IPS DF 6.9 (cell line): Measurements from ENCODE around the gene CMKLR1.

Experiments used
- DNase-seq: peaks from one replicate; pipeline ENCODE4 v3.0.0-alpha.2; 2013; ENCODE audit warnings: low read depth, low spot score
- H3K27ac ChIP-seq: one replicate; pipeline ENCODE4 v1.5.1; 2013; ENCODE audit warnings: low read length, control low read depth
- H3K27me3 ChIP-seq: 2 replicates; pipeline ENCODE4 v1.6.1; 2013; ENCODE audit warnings: mild to moderate bottlenecking, low read length; ENCODE audit not compliant: control insufficient read depth, insufficient read depth
- H3K36me3 ChIP-seq: 2 replicates; pipeline ENCODE4 v1.6.1; 2013; ENCODE audit warnings: low read length; ENCODE audit not compliant: control insufficient read depth, insufficient read depth
- H3K4me1 ChIP-seq: 2 replicates; pipeline ENCODE4 v1.6.1; 2013; ENCODE audit warnings: low read length; ENCODE audit not compliant: control insufficient read depth, insufficient read depth
- H3K4me3 ChIP-seq: 2 replicates; pipeline ENCODE4 v1.5.1; 2013; ENCODE audit warnings: mild to moderate bottlenecking, low read length
- H3K9me3 ChIP-seq: 2 replicates; pipeline ENCODE4 v1.6.1; 2013; ENCODE audit warnings: low read length, inconsistent platforms; ENCODE audit not compliant: control insufficient read depth, insufficient read depth
- WGBS: extraction: QIAGEN DNeasy Blood & Tissue Kit; methylation state at CpG from one replicate; pipeline ENCODE4 v1.1.7; 2013; ENCODE audit warnings: mixed read lengths, missing lambda C conversion rate; ENCODE audit not compliant: insufficient read length, insufficient coverage; 5-methylcytosine and 5-hydroxymethylcytosine counted together

CMKLR1 gene

DNA sequence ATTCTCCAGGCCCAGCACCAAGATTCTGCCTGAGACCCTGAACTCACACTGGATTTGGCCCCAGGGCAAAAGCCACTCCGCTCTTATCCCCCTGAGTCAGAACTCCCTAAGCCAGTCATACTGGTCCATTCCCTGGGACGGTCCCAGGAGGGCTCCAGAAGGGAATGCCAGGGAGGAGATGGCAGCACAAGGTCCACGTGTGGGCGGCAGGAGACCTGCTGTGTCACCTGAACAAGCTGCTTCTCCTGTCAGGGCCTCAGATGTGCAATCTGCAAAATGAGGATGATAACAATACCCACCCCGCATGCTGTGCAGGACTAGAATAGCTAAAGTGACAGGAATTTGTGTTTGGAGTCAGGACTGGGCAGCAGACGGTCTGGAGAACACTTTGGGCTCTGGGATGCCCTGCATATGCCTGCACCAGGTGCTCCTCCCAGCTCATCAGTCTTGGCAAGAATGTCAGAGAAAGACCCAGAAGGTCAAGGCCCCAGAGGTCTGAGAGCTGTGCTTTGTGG lies 40.3 kb downstream of the CMKLR1 start:
- Histone ChIP-seq H3K27me3 (no peaks in the 10 kb centered on the region), H3K9me3 (no peaks in the 10 kb centered on the region), H3K27ac (no peak overlapping the region), H3K4me3 (no peak overlapping the region), H3K36me3 (no peaks in the 10 kb centered on the region), H3K4me1 (peaks cover 2% of the 10 kb centered on the region; the same call in 1 of the 2 replicates)
- no peak for DNase-seq
- WGBS = no CpG with 5 or more reads among the region's 6 CpGs

DNA sequence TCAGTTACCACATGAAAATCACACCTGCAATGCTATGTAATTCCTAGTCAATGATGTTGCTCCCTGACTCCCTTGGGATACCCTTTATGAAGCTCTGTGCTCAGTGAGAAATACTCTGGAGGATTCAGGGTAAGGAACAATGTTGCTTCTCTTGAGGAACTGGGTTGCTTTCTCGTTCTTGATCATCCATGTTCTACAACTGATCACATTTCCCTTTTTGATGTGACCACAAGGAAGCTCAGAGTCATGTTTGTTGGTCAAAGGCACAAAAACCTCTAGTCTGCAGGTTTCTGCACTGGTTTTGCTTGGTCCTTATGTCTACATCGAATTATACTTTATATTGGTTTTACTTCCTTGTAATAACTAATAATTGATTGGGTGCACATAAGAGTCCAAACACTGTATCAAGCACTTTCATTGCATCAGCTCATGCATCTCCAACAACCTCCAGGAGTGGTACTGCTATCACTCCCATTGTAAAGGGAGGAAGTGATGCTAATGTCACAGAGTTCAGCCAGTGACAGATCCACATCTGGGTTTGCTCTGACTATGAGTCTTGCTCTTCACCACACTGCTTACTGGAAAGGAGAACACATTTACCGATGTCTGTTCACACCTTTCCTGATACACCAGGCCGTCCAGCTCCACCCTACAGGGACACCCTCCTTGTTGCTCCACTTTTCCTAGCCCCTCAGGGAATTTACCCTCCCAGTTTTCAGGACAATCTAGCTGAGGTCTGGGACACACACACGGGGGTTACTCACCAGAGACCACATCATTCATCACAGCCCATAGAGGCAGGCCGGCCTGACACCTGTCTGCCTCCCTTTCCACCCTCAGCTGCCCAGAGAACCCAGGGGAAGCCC lies 41.0 kb downstream of the CMKLR1 start:
- no peaks in the 10 kb centered on the region for H3K27me3 ChIP-seq
- H3K9me3 ChIP-seq = no peaks in the 10 kb centered on the region
- no peaks in the 10 kb centered on the region for H3K36me3 ChIP-seq
- WGBS = no CpG with 5 or more reads among the region's 6 CpGs
- H3K4me3 ChIP-seq = no peak overlapping the region
- DNase-seq = no peak
- H3K4me1 ChIP-seq = peaks cover 2% of the 10 kb centered on the region; the same call in 1 of the 2 replicates
- no peak overlapping the region for H3K27ac ChIP-seq

DNA sequence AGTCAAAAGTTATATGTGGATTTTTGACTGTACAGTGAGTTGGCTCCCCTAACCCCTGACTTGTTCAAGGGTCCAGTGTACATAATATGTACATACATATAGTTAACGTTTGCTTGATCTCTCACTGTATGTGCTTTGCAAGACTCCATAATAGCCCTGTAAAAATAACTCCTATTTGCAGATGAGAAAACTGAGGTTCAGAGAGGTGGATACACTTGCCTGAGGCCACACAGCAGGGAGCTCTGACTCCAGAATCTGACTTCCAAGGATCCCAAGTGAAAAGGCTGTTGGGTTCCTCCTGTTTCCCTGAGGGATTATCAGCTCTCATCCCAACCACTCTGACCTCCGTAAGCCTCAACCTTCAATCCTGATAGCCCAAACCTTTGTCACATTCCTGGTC lies 41.7 kb downstream of the CMKLR1 start:
- Histone ChIP-seq H3K9me3 (no peaks in the 10 kb centered on the region), H3K36me3 (no peaks in the 10 kb centered on the region), H3K27me3 (no peaks in the 10 kb centered on the region), H3K4me1 (peaks cover under 1% of the 10 kb centered on the region; the same call in 1 of the 2 replicates), H3K4me3 (no peak overlapping the region), H3K27ac (no peak overlapping the region)
- DNase-seq = no peak
- no CpG with 5 or more reads among the region's 2 CpGs for WGBS

DNA sequence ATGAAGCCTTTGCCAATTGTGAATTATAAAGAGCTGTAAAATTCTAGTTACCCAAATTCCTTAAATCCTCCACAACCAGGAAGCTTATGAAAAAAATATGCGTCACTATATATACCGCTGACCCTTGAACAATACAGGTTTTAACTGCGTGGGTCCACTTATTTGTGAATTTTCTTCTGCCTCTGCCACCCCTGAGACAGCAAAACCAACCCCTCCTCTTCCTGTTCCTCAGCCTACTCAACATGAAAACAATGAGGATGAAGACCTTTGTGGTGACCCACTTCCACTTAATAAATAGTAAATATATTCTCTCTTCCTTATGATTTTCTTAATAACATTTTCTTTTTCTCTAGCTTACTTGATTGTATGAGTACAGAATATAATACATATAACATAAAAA lies 42.2 kb downstream of the CMKLR1 start:
- Histone ChIP-seq H3K9me3 (no peaks in the 10 kb centered on the region), H3K27me3 (no peaks in the 10 kb centered on the region), H3K27ac (no peak overlapping the region), H3K4me1 (no peaks in the 10 kb centered on the region), H3K36me3 (no peaks in the 10 kb centered on the region), H3K4me3 (no peak overlapping the region)
- WGBS = no CpG with 5 or more reads among the region's 3 CpGs
- DNase-seq = no peak

DNA sequence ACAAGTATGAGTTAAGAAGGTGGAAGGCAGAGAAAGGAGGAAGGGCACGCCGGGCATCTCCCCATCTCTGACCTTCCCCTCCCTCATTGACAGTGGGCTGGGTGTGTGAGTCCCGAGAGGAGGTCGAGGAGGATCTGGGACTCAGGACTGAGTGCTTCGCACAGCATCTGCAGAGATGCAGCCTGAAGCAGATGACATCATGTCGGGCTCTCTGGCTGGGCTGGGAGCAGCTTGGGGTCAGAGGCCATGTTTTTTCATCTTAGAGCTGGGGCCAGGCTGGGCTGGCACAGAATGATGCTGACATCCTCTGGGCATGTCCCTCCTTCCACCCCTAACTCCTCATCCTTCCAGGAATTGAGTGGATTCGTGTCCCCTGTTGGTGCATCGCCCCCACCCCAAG lies 43.5 kb downstream of the CMKLR1 start:
- Histone ChIP-seq H3K36me3 (no peaks in the 10 kb centered on the region), H3K27ac (no peak overlapping the region), H3K9me3 (no peaks in the 10 kb centered on the region), H3K4me1 (no peaks in the 10 kb centered on the region), H3K27me3 (no peaks in the 10 kb centered on the region), H3K4me3 (no peak overlapping the region)
- no CpG with 5 or more reads among the region's 8 CpGs for WGBS
- DNase-seq = no peak

DNA sequence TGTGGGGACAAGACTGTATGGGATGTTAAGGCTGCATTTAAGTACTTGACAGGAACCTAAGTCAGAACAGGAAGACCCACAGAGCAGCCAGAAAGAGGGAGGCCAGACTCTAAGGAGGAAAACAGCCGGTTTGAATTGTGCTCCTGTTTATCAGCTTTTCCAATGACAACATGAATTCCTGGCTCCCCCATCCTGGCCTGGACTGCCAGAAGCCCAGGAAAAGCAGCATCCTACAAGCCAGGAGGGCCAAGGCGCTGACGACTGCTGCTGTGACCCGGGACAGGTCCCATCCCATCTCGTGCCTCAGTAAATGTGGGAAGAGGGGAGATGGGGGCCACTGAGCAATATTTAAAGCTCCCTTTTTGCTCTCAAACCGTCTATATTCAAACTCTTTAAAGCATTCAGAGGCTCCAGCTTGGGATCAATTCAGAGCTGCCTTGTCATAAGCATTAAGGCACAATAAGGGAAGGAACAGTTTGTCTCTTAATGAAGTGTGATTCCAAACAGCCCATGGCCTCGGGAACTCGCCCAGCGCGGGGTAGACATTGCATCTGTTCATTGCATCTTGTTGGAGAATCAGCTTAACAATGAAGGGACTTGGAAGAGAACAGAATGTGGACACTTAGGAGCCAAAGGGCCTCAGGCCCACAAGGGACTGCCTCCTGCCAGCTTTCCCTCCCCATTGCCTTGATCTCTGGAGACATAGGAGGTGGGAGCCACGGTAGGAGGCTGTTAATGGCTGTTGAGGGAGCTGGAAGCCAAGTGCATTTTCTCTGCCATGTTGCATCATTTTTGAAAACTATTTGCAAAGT lies 49.6 kb downstream of the CMKLR1 start:
- no CpG with 5 or more reads among the region's 11 CpGs for WGBS
- H3K4me1 ChIP-seq = no peaks in the 10 kb centered on the region
- no peak for DNase-seq
- H3K27ac ChIP-seq = no peak overlapping the region
- H3K9me3 ChIP-seq = no peaks in the 10 kb centered on the region
- H3K4me3 ChIP-seq = no peak overlapping the region
- no peaks in the 10 kb centered on the region for H3K27me3 ChIP-seq
- no peaks in the 10 kb centered on the region for H3K36me3 ChIP-seq

DNA sequence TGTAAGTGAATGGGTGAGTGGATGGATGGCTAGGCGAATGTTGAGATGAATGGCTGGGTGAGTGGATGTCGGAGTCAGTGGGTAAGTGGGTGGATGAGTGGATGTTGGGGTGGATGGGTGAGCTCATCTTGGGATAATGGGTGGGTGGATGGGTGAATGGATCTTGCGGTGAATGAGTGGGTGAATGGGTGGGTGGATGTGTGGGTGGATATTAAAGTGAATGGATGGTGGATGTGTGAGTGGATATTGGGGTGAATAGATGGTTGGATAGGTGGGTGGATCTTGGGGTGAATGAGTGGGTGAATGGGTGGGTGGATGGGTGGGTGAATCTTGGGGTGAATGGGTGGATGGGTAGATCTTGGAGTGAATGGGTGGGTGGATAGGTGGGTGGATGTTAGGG lies 51.9 kb downstream of the CMKLR1 start:
- Histone ChIP-seq H3K4me3 (no peak overlapping the region), H3K9me3 (no peaks in the 10 kb centered on the region), H3K27me3 (no peaks in the 10 kb centered on the region), H3K27ac (no peak overlapping the region), H3K36me3 (no peaks in the 10 kb centered on the region), H3K4me1 (0 out of 2 replicates have a peak, but pooled peaks cover 2% of the 10 kb centered on the region)
- no peak for DNase-seq
- 100% methylated on average over 1 of the region's 3 CpGs for WGBS

DNA sequence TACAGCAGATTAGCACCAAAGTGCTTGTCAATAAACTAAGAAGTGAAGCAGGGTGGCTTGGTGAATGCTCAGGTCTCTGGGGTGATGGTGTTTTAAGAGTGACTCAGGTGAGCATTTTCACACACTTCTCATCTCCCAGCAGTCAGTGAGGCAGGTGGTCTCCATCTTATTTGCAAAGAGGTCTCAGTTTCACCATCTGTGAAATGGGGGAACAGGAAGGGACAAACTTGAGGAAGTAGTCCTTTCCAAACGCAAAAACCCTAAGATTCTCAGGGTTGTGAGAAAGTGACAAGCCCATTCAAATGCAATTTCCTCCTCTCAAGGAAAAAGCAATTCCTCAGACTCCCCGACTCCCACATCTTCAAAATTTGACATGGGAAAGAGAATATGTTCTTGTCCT lies 54.1 kb downstream of the CMKLR1 start:
- DNase-seq = no peak
- no peaks in the 10 kb centered on the region for H3K9me3 ChIP-seq
- no peaks in the 10 kb centered on the region for H3K36me3 ChIP-seq
- 0 out of 2 replicates have a peak, but pooled peaks cover 5% of the 10 kb centered on the region for H3K4me1 ChIP-seq
- H3K27ac ChIP-seq = no peak overlapping the region
- WGBS = no CpG with 5 or more reads among the region's 2 CpGs
- no peak overlapping the region for H3K4me3 ChIP-seq
- H3K27me3 ChIP-seq = no peaks in the 10 kb centered on the region

DNA sequence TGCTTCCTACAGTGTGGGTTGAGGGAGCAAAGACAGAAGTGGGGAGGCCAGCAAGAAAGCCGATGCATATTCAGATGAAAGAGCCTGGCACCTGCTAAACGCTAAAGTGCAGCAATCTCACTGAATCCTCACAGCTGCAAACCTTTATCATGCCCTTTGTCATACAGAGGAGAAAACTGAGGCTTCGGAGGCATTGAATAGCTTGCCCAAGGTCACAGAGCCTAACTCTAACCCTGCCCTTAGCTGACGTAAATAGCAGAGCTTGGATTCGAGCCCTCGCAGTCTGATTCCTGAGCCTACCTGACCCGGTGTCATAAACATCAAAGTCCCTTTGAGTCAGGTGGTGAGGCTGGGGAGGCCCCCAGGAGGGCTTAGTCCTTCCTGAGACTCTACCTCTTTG lies 54.9 kb downstream of the CMKLR1 start:
- no peaks in the 10 kb centered on the region for H3K9me3 ChIP-seq
- H3K4me1 ChIP-seq = 0 out of 2 replicates have a peak, but pooled peaks cover 5% of the 10 kb centered on the region
- no peaks in the 10 kb centered on the region for H3K36me3 ChIP-seq
- no peaks in the 10 kb centered on the region for H3K27me3 ChIP-seq
- no peak overlapping the region for H3K4me3 ChIP-seq
- DNase-seq = no peak
- no peak overlapping the region for H3K27ac ChIP-seq
- WGBS = no CpG with 5 or more reads among the region's 7 CpGs

DNA sequence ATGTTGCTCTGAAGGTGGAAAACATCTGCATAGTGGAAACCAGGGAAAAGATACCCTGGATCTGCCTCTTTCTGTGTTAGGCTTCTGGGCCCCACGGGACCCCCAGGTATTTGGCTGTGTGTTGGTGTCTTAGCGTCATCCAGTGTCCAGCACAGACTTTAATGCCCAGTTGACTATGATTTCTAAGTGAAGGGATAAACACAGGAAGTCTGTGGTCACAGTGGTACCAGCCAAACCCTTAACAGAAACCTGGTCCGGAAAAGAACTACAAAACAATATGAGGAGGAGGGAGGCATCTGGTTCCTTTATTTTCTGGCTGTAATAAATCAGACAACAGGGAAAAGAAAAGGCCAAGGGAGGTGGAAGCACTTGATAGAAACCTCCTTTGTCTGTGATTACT lies 56.4 kb downstream of the CMKLR1 start:
- H3K9me3 ChIP-seq = no peaks in the 10 kb centered on the region
- no peak overlapping the region for H3K27ac ChIP-seq
- H3K4me3 ChIP-seq = no peak overlapping the region
- WGBS = no CpG with 5 or more reads among the region's 3 CpGs
- no peaks in the 10 kb centered on the region for H3K36me3 ChIP-seq
- no peak for DNase-seq
- H3K27me3 ChIP-seq = no peaks in the 10 kb centered on the region
- 0 out of 2 replicates have a peak, but pooled peaks cover 5% of the 10 kb centered on the region for H3K4me1 ChIP-seq
